Measurements from ENCODE around the gene PTPN1.
A peak's percentile ranks its signal among the peaks of the same experiment; 100 is the strongest.
"Not testable (repeated sequence)": the region's sequence is repeated elsewhere in the genome, so short reads cannot be mapped to it uniquely, and the experiment has no call there.

The PTPN1 gene

GRCh38 chr20:50561379-50562078 lies 51.3 kb downstream of the PTPN1 start:
- peak; percentile 63 for DNase-seq

- DNase-seq, result no peak
Measured at GRCh38 chr20:50562262-50562701, 52.1 kb downstream of the PTPN1 start.

- DNase-seq, result no peak
Measured at GRCh38 chr20:50563133-50563944, 53.2 kb downstream of the PTPN1 start.

GRCh38 chr20:50565383-50565782 lies 55.2 kb downstream of the PTPN1 start:
- no peak for DNase-seq

- no peak for DNase-seq
Measured at GRCh38 chr20:50565871-50566270, 55.7 kb downstream of the PTPN1 start.

- no peak for DNase-seq
Measured at GRCh38 chr20:50567860-50568548, 57.8 kb downstream of the PTPN1 start.

GRCh38 chr20:50568549-50568942 lies 58.4 kb downstream of the PTPN1 start:
- no peak for DNase-seq

GRCh38 chr20:50569487-50569863 lies 59.3 kb downstream of the PTPN1 start:
- not testable (repeated sequence) for DNase-seq

- DNase-seq, result no peak
Measured at GRCh38 chr20:50569864-50570836, 60.0 kb downstream of the PTPN1 start.

GRCh38 chr20:50571466-50571865 lies 61.3 kb downstream of the PTPN1 start:
- no peak for DNase-seq

GRCh38 chr20:50572938-50573777 lies 63.0 kb downstream of the PTPN1 start:
- DNase-seq, result no peak

GRCh38 chr20:50574108-50574507 lies 63.9 kb downstream of the PTPN1 start:
- DNase-seq, result no peak

GRCh38 chr20:50574586-50574985 lies 64.4 kb downstream of the PTPN1 start:
- DNase-seq, result no peak

- peak; percentile 45 for DNase-seq
Measured at GRCh38 chr20:50575865-50576720, 65.9 kb downstream of the PTPN1 start.

- DNase-seq, result no peak
Measured at GRCh38 chr20:50577175-50578018, 67.2 kb downstream of the PTPN1 start.

GRCh38 chr20:50578061-50578777 lies 68.0 kb downstream of the PTPN1 start:
- no peak for DNase-seq

GRCh38 chr20:50578778-50579165 lies 68.6 kb downstream of the PTPN1 start:
- DNase-seq, result no peak

GRCh38 chr20:50579511-50579910 lies 69.3 kb downstream of the PTPN1 start:
- no peak for DNase-seq

All from NCI-H526 treated with DMSO at 0.1 percent for 48 hours (cell line).